ENCODE data around the gene SLF1.

The SLF1 gene

DNA sequence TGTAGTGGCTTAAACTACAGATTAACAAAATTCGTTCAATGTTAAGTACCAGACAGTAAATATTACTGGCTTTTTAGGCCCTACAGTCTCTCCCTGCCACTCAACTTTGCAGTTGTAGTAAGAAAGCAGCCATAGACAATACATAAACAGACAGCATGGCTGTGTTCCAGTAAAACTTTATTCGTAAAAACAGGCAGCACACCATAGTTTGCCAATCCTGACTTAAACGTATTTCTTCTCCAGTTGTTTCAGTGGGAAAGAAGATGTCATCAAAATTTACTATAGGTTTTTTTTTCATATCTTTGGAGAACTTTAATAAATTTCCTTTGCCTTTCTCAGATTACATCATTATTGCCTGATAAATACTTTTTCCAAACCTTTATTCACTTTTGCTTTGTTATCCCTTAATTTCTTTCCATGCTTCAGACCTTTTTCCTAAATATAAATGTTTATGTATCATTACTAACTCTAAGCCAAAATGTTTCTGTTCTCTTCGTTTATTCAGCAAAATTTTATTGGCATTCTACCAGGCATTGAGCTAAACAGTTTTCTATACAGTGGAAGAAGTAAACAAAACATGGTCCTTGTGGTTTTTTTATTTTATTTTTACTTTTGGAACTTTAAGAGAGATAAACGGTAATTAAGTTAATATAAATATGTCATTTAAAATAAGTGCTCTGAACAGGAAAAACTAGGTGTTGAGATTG is 64.5 kb downstream of the SLF1 start:
- no peak for DNase-seq
- Histone ChIP-seq H3K27me3 (no peaks in the 10 kb centered on the region), H3K4me3 (ENCODE audit: low read depth, low read length) (no peak overlapping the region), H3K9me3 (no peaks in the 10 kb centered on the region), H3K36me3 (peaks cover 15% of the 10 kb centered on the region; the same call in 1 of the 2 replicates), H3K4me1 (no peaks in the 10 kb centered on the region)
- TF ChIP-seq, protein P1, sequence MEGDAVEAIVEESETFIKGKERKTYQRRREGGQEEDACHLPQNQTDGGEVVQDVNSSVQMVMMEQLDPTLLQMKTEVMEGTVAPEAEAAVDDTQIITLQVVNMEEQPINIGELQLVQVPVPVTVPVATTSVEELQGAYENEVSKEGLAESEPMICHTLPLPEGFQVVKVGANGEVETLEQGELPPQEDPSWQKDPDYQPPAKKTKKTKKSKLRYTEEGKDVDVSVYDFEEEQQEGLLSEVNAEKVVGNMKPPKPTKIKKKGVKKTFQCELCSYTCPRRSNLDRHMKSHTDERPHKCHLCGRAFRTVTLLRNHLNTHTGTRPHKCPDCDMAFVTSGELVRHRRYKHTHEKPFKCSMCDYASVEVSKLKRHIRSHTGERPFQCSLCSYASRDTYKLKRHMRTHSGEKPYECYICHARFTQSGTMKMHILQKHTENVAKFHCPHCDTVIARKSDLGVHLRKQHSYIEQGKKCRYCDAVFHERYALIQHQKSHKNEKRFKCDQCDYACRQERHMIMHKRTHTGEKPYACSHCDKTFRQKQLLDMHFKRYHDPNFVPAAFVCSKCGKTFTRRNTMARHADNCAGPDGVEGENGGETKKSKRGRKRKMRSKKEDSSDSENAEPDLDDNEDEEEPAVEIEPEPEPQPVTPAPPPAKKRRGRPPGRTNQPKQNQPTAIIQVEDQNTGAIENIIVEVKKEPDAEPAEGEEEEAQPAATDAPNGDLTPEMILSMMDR (IDR thresholded peaks at IDR 0.05; ENCODE audit: low read depth, low read length) = no peak

DNA sequence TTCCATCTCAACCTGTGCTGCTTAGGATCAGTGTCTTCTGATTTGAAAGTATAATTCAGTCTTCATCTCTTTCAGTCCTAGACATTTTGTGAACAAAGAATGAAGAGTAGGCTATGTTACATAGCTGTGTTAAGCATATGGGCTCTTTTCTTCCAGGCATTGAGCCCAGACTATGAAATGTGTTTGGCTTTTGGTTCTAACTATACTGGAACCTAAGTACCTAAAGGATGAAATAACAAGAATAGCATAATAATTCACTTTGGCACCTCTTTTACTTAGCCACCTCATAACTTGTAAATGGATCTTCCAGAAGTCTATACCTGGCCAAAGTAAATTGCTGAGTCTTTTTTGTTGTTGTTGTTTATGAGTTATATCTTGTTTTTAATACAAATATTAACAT is 71.4 kb downstream of the SLF1 start:
- peaks cover 9% of the 10 kb centered on the region for H3K4me1 ChIP-seq
- no peaks in the 10 kb centered on the region for H3K27me3 ChIP-seq
- DNase-seq = no peak
- TF ChIP-seq, protein P1 (IDR thresholded peaks at IDR 0.05; ENCODE audit: low read depth, low read length) = no peak
- no peak overlapping the region for H3K4me3 ChIP-seq (ENCODE audit: low read depth, low read length)
- no peaks in the 10 kb centered on the region for H3K9me3 ChIP-seq
- peaks cover 15% of the 10 kb centered on the region; the same call in 1 of the 2 replicates for H3K36me3 ChIP-seq

DNA sequence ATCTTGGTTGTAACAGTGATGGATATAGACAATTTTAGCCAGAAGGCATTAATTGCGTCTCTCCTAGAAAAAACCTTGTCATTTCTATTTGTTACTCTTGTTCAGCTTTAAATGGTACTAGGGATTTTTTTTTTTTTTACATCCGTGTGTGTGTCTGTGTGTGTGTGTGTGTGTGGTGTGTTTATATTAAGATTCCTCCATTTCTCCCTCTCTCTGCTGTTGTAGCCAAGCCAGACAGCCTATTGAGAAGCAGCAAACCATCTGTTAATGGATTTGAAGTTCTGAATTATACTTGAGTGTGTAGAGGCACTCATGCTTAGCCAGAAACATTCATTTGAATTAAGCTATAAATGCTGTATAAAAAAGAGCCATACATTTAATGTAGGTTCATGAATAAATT is 72.3 kb downstream of the SLF1 start:
- peaks cover 15% of the 10 kb centered on the region; the same call in 1 of the 2 replicates for H3K36me3 ChIP-seq
- no peaks in the 10 kb centered on the region for H3K9me3 ChIP-seq
- peaks cover 9% of the 10 kb centered on the region for H3K4me1 ChIP-seq
- no peaks in the 10 kb centered on the region for H3K27me3 ChIP-seq
- H3K4me3 ChIP-seq (ENCODE audit: low read depth, low read length) = no peak overlapping the region
- TF ChIP-seq, protein P1 (IDR thresholded peaks at IDR 0.05; ENCODE audit: low read depth, low read length) = no peak
- no peak for DNase-seq

DNA sequence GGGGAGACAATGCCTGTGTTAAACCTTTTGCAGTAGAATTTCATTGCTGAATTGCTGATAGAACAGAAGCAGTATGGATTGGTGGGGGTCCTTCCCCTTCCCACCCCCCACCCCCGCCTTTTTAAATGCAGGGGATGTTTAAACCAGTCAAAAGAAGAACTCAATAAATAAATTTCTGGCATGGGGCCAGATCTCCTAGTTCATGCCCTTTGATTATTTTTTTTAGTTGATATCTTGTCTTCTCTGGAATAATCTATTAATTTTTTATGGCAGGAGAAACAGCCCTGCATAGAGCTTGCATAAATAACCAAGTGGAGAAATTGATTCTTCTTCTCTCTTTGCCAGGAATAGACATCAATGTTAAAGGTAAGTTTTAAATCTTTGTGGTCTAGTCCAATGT is 72.8 kb downstream of the SLF1 start:
- Histone ChIP-seq H3K9me3 (no peaks in the 10 kb centered on the region), H3K36me3 (peaks cover 15% of the 10 kb centered on the region; the same call in 1 of the 2 replicates), H3K4me1 (peaks cover 9% of the 10 kb centered on the region), H3K27me3 (no peaks in the 10 kb centered on the region), H3K4me3 (ENCODE audit: low read depth, low read length) (no peak overlapping the region)
- DNase-seq = no peak
- TF ChIP-seq, protein P1 (IDR thresholded peaks at IDR 0.05; ENCODE audit: low read depth, low read length) = no peak

DNA sequence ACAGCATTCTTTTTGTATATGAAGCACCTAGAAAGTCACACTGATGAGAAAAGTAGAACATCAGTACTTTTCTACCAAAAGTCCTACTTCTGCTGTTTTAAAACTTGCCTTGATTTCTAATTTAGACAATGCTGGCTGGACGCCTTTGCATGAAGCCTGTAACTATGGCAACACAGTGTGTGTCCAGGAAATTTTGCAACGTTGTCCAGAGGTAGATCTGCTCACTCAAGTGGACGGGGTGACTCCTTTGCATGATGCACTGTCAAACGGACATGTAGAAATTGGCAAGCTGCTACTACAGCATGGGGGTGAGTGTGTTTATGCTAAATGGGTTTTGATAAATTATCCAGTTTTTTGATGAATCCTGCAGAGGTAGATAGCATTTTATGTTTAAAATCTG is 73.5 kb downstream of the SLF1 start:
- DNase-seq = peak; percentile 19
- peaks cover 9% of the 10 kb centered on the region for H3K4me1 ChIP-seq
- no peaks in the 10 kb centered on the region for H3K9me3 ChIP-seq
- TF ChIP-seq, protein P1 (IDR thresholded peaks at IDR 0.05; ENCODE audit: low read depth, low read length) = no peak
- H3K36me3 ChIP-seq = peaks cover 9% of the 10 kb centered on the region; the same call in 1 of the 2 replicates
- H3K27me3 ChIP-seq = no peaks in the 10 kb centered on the region
- H3K4me3 ChIP-seq (ENCODE audit: low read depth, low read length) = no peak overlapping the region

DNA sequence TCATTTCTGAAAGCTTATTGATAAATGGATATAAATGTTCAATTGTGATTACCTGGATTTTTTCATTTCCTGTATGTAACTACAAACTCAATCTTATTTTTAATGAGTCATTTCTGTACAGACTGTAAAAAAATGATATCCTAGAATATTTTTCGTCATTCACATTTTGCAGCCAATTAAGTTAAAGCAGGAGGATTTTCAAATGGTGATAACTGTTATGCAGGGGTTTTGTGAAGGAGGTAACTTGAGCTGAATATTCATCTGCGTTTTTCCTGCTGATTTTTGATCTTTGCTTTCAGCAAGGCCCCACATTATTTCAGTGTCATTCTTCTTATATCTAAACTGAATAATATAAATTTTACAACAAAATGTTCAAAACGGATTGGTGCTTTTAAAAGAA is 74.1 kb downstream of the SLF1 start:
- TF ChIP-seq, protein P1 (IDR thresholded peaks at IDR 0.05; ENCODE audit: low read depth, low read length) = no peak
- 0 out of 2 replicates have a peak, but pooled peaks cover 3% of the 10 kb centered on the region for H3K36me3 ChIP-seq

More for the DNA sequence above, 74.1 kb downstream of the SLF1 start:
- Histone ChIP-seq H3K27me3 (no peaks in the 10 kb centered on the region), H3K4me3 (ENCODE audit: low read depth, low read length) (no peak overlapping the region), H3K9me3 (no peaks in the 10 kb centered on the region), H3K4me1 (peaks cover 9% of the 10 kb centered on the region)
- no peak for DNase-seq
